Dermis blood vessel endothelial cell (primary cell): Measurements from ENCODE around the gene BAHCC1. TPM values are rescaled to one million over a fixed set of nuclear protein-coding genes. Genes with fewer than 3 reads are reported as not detected.
A peak's percentile ranks its signal among the peaks of the same experiment; 100 is the strongest.

Experiments used
- DNase-seq: peaks from one replicate; pipeline ENCODE4 v3.0.0; 2010
- total RNA-seq: library from RNA; depleted of rRNA; stranded (reverse); fragments of >200 nt; gene quantifications from 2 replicates; pipeline ENCODE4 v1.2.3, GENCODE V29; 2014

BAHCC1 gene
- total RNA-seq, 1 donor from 2014 or later = 4.8 TPM

DNA sequence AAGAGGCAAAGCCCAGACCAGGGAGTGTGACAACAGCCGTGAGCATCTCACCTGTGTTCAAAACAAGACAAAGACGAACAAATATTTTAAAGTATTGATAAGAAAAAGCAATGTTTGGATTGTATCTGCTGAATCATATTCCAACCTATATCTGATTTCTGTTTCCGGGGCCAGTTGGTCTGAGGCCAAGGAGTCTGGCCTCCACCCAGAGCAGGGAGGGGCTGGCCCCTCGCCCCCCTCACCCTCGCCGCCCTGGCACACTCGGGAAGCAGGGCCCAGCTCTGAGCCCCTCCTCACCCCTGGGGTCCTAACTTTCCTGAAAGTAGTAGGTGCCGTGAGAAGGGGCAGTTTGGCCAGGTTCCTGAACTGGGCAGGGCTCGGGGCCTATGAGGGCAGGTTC lies 69.3 kb downstream of the BAHCC1 start:
- no peak for DNase-seq

DNA sequence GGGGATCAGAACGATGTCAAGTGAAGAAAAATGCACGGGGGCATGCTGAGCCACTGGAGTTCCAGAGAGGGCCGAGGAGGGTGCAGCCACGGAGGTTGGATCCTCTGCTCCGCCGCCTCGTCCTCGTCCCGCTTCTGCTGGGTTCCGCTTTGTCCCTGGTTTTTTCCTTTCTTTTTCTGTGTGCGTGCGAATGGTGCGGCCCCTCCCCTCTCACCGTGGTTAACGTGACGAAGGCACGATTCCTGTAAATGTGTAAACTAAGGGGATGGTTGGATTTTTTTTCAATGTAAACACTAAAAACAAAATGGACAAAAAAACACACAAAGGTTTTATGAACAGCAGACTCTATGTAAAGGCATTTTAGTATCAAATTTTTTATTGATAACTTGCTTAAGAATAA lies 70.7 kb downstream of the BAHCC1 start:
- DNase-seq = no peak

DNA sequence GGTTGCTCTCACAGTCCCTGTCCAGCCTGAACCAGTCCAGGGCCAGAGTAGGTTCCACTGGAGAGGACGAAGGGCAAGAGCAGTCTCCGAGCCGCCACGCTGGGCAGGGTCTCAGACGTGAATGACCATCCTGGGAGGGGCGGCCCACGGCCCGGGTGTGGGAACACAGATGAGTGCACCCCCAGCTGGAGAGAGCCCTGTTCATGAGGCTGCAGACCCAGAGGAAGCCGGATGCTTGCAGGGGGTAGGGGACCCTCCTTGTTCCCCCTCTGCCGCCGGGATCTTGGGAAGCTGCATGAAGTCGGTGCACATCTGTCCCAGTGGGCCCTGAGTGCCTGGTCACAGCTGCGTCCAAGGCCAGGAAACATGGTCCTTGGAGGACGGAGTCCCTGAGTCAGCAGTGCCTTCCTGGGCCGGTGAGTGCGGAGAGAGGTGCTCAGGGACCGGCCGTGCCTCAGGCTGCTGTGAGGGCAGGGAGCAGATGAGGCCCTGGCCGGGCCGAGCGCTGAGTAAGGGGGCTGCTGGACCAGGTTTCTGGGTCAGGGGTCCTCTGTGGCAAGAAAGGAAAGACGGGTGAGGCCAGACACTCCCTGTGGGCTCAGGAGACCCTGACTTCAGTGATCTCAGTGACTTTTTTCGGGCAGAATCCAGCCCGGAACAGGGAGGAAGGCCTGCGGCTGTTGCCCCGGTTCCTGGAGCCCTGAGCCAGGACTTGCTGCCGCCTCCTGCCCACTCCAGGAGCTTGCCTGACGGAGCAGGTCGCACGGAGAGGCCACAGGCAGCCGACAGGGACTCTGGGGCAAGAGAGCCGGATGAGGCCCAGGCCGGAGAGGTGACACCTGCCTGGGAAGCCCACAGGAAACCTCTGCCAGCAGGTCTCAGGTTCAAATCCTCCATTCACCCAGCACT lies 71.6 kb downstream of the BAHCC1 start:
- DNase-seq = no peak

DNA sequence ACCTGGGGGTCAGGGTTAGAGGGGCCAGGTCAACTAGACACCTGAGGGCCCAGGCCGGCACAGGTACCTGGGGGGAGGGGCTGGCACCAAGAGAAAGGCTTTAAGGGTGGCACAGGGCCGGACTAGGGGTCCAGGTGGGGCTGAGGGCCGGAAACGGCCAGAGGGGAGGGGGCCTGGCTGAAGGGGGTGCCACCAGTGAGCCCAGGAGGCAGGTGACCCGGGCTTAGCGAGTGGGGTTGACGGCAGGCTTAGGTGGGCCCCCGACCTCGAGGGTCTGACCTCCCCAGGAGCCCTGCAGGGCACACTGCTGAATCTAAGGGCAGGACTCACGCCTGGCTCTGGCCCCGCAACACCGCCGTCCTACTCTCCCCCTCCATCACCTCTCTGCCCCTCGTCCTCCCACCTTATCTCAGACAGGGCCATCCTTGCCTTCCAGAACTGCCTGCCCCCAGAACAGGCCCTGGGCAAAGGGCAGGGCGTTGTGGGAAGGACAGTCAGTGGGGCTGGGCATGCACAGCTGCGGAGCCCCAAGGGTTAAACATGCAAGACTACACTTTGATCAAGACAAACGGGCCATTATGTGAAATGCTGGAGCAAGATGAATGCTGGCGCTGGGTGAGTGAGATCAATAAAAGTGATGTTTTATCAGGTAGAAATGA lies 73.0 kb downstream of the BAHCC1 start:
- no peak for DNase-seq

DNA sequence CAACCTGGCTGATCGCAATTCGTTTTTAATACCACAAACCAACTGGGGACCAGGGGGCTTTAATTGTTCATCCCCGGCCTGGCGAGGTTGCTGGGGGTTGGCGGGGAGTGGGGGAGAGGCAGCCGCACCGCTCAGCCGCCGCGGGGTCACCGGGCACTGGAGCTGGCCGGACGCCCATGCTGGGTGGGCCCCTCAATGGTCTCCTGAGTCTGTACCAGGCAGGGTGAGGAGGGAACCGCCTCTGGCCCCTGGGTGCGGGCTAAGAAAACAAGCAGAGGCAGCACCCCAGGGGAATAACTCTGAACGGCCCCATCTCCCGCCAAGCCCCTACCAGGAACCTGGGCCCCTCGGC lies 73.5 kb downstream of the BAHCC1 start:
- DNase-seq = no peak

DNA sequence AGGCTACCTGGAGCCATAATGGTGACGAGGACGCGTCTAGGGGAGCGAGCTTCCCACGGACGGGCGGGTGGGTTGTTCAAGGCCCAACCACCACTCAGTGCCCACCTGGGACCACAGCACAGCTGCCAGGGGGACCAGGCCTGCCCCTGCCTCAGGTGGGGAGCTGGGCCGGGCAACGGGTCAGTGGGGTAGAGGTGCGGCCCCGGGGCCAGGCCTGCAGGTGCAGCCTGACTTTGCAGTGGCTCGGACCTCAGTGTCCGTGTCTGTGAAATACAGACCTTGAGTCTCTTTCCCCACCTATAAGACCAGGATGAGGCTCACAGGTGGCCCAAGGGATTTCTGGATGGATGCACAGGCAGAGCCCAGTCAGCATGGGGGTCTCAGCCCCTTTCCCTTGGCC lies 74.0 kb downstream of the BAHCC1 start:
- no peak for DNase-seq

DNA sequence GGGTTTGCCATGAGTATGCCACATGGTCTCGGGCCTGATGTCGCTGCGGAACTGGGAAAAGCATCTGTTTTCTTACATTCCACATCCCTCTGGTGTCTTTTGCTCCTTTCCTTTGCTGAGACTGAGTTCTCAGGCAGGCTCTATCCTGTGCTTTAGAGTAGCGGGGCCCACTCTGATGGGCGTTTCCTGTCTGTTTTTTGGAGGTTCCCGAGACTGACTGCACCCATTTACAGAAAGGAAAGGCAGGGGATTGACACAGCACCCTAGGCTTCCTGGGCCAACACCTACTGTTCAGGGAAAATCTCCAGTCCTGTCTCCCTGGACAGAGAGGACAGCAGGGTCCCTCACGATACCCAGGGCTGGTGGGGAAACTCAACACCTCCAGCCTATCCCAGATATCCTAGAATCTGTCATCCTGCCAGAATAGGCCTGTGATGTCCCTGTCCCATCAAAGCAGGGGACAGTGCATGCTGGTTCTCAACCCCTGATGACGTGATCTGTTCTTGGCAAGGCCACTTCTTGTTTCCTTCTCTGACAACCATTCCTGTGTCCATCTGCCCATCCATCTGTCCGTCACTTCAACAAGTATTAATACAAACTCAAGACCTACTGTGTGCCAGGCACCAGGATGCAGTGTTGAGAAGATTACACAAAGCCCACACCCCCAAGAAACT lies 75.2 kb downstream of the BAHCC1 start:
- DNase-seq = no peak

DNA sequence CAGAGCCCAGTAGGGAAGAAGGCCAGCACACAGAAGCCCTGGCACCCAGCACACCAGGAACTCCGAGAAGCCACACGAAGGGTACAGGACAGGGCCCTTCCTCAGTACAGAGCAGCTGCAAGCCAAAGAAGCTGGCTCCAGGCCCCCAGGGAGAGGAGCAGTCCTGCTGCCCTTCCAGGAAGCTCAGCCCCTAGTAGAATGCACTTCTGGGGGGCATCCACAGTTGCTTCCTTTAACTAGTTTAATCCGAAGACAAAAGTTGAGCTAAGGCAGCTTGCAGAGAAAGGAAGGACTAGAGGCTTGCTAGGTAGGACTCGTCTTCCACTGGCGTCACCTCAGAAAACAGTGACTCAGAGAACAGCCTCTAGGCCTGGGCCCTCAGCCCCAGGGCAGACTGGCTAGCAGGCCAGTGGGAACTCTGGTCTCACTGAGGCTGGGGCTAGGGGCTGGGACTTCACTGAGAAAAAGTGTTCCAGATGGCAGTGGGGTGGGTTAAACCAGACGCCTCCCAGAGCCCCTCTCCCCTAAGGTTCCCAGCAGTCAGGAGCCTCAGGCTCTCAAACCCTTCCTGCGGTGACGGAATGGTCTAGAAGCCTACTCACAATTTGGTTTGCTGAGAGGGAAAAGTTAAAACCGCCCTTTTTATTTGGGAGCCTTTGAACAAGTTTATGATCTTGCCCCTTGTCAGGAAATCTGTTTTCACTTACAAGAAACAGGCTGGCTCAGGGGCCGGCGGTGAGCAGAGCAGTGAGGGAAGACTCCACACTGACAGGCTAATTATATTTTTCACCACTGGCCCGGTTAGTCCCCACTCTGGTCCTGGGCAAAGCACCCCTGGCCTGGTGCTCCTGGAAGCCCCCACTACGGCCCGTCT lies 75.9 kb downstream of the BAHCC1 start:
- DNase-seq = no peak

DNA sequence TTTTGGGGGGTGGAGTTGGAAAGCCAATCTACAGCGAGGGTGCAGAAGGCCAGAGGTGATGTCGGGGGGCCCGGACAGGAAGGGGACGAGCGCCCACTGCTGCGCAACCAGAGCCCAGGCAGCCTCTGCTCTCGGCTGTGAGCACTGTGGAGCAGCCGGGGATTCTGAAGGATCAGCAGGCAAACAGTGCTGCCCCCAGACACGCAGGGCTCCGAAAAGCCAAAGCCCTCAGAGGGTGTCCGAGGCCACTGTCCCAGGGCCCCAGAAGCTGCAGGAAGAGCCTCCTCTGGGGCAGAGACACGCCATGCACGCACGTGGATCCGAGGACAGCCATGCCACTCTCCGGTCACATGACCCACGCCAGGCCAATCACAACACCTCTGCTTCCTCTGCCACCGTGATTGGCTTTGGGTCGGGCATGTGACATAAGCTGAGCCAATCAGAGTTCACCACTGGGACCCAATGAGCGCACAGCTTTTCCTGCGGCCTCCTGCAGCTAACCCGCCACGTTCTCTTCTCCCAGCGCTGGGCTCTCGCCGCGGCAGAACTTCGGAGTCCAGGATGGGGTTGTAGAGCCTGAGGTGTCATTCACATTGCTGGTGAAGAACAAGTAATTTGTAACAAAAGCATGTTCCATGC lies 76.7 kb downstream of the BAHCC1 start:
- DNase-seq = peak; percentile 46

DNA sequence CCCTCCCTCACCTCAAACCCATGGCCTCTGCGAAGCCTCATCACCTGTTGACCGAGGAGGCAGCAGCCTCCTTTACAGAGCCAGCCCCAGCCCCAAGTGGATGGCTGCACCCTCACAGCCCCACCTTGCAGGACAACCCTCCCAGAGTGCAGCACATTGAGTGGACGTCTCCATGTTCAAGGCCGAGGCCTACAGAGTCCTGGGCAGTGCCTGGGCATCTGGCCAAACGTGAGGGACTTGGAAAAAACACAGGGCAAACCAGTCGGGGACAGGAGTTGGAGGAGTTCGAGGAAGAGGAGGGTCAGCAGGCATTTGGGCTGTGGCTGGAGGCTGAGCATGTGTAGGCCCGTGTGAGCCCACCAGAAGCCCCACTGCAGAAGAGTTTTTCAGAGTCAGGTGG lies 77.8 kb downstream of the BAHCC1 start:
- no peak for DNase-seq

DNA sequence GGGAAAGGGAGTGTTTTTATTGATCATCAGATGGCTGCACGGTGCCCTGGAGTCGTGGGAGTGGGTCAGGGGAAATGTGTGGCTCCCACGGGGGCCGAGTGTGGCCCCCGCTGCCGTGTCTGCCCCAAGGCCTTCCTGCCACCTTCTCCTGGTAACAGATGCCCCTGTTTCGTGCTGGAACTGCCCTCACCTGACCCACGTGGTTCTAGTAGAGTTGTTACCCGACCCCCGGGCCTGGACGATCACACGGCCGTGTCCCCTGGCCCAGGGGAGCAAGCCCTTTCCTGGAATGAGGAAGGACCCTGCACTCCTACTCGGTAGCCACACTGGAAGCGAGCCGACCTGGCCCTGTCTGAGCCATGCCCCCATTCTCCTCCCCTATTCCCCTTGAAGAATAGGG lies 79.7 kb downstream of the BAHCC1 start:
- DNase-seq = no peak

DNA sequence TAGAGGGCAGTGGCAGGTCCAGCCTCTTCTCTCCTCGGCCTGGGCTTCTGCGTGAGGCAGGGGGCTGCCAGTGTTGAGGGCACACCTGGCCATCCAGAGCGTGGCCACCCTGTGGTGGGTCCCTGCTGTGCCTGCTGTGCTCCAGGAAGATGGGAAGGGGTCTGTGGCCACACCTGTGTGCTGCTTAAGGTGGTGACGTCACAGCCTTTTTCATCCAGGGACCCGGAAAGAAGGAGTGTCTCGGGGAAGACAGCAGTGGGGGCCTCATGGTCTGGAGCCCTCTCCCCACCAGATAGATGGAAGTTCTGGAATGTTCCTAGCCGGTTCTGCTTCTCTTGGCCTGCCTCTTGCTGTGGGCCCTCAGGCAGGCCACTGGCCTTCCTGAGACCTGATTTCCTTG lies 80.8 kb downstream of the BAHCC1 start:
- no peak for DNase-seq

DNA sequence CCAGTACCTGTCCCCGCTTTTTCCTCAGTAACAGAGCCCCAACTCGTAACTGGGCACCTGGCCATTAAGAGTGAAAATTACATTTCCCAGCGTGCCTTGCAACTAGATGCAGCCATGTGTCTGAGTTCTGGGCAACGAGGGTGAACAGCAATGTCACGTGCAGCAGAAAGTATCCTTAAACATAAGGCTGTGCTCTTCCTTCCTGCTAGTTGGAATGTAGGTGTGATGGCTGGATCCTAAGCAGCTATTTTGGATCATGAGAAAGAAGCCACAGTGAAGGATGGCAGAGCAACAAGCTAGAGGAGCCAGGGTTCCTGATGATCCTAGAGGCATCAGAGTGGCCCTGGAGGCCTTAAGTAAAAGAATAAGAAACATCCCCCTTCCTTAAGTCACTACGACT lies 81.4 kb downstream of the BAHCC1 start:
- no peak for DNase-seq

DNA sequence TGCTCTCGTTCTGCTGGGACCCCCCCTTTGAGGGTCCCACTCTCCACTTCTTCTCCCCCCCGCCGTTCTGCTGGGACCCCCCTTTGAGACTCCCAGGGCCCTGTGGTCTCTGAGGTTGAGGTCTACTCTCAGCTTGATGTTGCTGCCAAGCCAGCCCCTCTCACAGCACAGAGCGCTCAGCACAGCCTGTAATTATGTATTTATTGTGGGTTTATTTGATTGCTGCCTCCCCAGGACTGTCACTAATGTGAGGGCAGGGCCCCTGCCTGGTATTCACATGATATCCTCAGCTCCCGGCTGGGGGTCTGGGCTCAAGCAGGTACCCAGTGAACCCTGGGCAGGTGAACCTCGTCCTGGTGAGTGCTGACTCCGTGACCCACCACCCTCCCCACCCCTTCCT lies 81.9 kb downstream of the BAHCC1 start:
- no peak for DNase-seq

DNA sequence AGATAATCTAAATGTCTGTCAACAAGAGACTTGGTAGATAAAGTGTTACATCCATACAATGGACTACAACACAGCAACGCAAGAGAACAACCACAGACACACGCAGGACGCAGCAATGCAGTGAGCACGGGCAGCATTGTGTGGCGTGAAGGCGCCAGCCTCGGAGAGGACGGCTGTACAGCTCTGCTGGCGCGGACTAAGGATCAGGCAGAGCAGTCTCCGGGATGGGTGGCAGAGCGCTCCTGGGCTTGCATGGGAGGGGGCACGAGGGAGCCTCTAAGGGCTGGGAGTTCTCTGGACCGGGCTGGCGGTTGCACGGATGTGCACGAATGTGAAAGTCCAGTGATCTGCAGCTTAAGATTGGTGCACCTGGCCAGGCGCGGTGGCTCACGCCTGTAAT lies 82.9 kb downstream of the BAHCC1 start:
- DNase-seq = no peak

DNA sequence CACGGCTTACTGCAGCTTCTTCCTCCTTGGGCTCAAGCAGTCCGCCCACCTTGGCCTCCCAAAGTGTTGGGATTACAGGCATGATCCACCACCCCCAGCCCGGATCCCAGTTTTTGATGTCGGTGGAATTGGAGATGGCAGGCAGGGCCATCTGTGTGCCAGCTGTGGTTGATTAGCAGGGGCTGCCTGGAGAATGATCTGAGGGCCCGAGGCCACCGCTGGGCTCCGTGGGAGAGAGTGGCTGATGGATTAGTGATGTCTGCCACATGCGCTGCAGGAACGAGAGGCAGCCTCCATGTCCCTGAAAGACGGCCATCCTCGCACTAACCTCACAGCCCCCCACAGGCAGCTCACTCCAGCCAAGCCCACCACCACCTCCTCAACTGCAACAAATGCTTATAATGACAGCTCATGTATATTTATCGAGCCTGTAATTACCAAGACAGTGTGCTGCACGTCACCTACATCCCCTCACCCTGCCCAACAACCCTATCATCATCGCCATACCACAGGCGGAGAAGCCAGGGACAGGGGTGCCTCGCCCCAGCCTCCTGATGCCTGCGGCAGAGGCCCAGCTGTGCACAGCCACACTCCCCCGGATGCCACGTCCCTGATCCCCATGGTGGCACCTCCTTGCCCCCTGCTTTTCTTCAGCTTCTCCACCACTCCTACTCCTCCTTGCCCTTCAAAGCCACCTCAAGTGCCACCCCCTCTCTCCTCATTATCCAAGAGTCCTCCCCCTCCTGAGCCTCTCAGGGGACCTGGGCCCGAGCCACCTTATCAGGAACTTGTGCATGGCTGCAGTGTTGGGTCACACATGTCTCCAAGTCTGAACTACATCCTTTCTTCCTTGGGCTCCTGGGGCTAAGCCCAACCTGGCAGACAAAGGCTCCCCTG lies 84.2 kb downstream of the BAHCC1 start:
- no peak for DNase-seq

DNA sequence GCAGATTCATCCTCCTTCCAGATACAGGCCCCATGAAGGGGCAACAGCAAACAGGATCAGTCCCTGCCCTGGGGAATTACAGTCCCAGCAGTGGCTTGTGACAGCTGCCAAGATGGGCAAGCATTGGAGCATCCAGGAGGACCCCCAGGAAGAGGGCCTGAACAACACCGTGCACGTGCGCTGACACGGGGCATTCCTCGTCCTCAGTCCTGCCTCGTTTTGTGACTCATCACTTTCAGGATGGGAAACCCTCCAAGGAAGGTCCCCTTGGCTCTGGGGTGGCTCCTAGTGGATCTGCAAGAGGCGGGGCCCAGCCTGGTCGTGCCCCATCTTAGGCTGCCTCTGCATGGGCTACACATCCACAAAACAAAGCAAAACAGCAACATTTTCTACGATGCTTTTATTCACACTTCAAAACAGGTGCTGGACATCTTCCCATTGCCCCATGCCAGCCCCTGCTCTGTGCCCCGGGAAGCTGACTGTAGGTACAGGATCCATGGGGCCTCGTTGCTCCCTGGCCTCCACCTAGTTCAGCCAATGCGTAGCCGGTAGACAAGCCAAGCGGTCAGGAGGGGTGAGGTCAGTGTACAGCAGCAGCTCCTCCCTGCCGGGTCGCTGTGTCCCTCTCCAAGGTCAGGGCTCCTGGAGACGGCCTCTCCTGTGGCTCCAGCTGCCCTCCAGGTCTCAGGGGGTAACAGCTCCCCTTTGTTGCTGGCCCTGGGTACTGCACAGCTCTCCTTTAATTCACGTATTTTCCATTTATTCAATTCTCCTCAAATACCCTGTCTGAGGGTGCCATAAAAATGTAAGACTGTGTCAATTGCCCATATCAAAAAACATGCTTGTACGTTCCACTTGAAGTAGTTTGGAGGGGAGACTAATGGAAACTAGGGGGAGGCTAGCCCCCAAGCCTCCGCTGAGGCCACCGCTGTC lies 85.1 kb downstream of the BAHCC1 start:
- peak; percentile 30 for DNase-seq

DNA sequence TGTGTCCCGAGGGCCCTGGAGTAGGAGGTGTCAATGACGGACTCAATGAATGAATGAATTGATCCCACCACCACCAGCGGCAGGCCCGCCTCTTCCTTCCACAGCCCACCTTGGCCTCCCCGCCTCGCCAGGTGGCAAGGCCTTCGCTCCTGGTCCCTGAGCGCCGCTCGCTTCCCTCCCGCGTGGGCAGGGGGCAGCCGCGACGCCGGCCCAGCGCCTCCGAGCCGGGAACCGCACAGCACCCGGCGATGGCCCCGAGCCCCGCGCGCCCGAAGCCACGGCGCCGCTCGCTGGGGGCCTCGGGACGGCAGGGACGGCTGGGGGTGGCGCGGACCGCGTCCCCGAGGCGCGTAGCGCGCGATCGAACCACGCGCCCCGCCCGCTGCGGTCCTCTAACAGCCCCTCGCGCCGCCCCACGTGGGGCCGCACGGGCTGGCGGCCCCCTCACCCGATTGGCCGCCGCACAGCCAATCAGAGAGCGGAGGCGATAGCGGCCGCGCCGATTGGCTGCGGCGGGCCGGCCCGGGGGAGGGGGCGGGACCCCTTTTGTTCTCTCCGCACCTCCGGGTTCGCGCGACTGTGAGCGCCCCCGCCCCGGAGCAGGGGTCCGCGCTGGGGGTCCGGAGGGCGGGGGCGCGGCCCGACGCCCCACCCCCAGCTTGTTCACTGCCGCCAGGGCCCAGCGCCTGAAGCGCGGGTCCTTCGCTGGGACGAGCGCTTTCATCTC lies 86.0 kb downstream of the BAHCC1 start:
- peak; percentile 79 for DNase-seq

DNA sequence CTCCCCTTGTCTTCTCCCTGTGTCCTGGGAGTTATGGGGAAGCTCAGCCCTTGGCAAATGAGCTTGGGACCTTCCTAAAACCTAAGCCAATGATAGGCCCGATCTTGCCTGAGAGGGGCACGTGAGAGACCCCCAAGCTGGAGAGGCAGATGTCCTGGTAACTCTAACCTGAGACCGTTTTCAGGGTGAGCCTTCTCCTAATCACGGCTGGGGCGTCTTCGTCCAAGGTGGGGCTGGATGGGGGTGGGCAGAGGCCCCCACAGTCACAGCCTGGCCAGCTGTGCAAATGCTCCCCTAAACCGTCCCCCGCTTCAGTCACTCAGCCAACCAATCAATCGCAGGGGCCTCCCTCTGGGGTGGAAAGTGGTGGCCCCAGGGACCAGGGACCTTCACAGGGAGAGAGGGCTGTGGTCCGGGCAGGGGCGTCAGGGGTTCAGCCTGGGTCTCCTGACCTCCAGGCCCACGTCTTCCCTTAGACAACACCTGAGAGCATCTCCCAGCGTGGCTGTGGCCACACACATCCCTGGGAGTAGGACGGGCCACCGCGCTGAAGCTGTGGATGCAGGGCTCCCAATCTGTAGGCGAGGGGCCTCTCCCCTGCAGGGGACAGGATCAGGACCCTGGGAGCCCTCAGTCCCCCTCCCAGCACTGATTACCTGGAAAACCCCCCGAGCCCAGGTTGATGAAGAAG lies 86.7 kb downstream of the BAHCC1 start:
- no peak for DNase-seq
